CD4-positive, alpha-beta T cell (primary cell): Measurements from ENCODE around the gene CAMK4. TPM values are rescaled to one million over a fixed set of nuclear protein-coding genes. Genes with fewer than 3 reads are reported as not detected.
"Not testable (repeated sequence)": the region's sequence is repeated elsewhere in the genome, so short reads cannot be mapped to it uniquely, and the experiment has no call there.

Source experiments
- ATAC-seq: fragments of 200-7000 bp; cut with Tn5 transposase; one replicate; pipeline ENCODE4 v1.10.0; 2022; ENCODE audit warnings: mild to moderate bottlenecking; ENCODE audit not compliant: poor library complexity
- CTCF ChIA-PET: fragments of 350-600 bp; sonication (Branson Sonifier 250); formaldehyde crosslinking; loops from one replicate; lab custom pipeline; 2021; ENCODE audit warnings: antibody characterized with exemption, inconsistent platforms; lab: Charles Lee
- POLR2A ChIA-PET: fragments of 350-600 bp; sonication (Branson Sonifier 250); formaldehyde crosslinking; loops from one replicate; lab custom pipeline; 2021; ENCODE audit warnings: antibody characterized with exemption, inconsistent platforms; lab: Charles Lee
- DNase-seq, 14 experiments: peaks; one replicate each; pipeline ENCODE4 v3.0.0-alpha.2; 2013 to 2020; ENCODE audit warnings: mixed read lengths in 2 of 14
- H3K27ac ChIP-seq, 2 donors: one replicate each; pipeline versions ENCODE4 v1.5.1 to v1.7.0; 2013; ENCODE audit warnings: low read length in 2 of 2, low read depth in 1 of 2, mild to moderate bottlenecking in 1 of 2
- H3K27me3 ChIP-seq, 2 experiments: 1 replicate in 1 of 2; 2 replicates in 1 of 2; pipeline versions ENCODE4 v1.6.1 to v1.7.0; 2013; ENCODE audit warnings: low read length in 2 of 2, control low read depth in 1 of 2, mild to moderate bottlenecking in 1 of 2, moderate library complexity in 1 of 2; ENCODE audit not compliant: insufficient read depth in 2 of 2, control insufficient read depth in 1 of 2
- H3K36me3 ChIP-seq: one replicate; pipeline ENCODE4 v1.6.1; 2013; ENCODE audit warnings: low read length, control low read depth; ENCODE audit not compliant: insufficient read depth
- H3K4me1 ChIP-seq: one replicate; pipeline ENCODE4 v1.6.1; 2013; ENCODE audit warnings: low read length, control low read depth; ENCODE audit not compliant: insufficient read depth
- H3K4me3 ChIP-seq: one replicate; pipeline ENCODE4 v1.5.1; 2013; ENCODE audit warnings: mild to moderate bottlenecking, low read length, moderate library complexity
- H3K9me3 ChIP-seq, 2 experiments: 1 replicate in 1 of 2; 2 replicates in 1 of 2; pipeline versions ENCODE4 v1.6.1 to v1.7.0; 2013; ENCODE audit warnings: low read length in 2 of 2, mild to moderate bottlenecking in 2 of 2, control low read depth in 1 of 2, moderate library complexity in 1 of 2; ENCODE audit not compliant: control insufficient read depth in 1 of 2, insufficient read depth in 1 of 2
- H3K27ac Mint-ChIP-seq: one replicate; pipeline ENCODE4 v1.8.0; 2020; ENCODE audit warnings: mixed read lengths
- H3K27me3 Mint-ChIP-seq: one replicate; pipeline ENCODE4 v1.8.0; 2021; ENCODE audit warnings: mixed read lengths
- H3K36me3 Mint-ChIP-seq: one replicate; pipeline ENCODE4 v1.8.0; 2021; ENCODE audit warnings: low read depth, mixed read lengths
- H3K4me1 Mint-ChIP-seq: one replicate; pipeline ENCODE4 v1.8.0; 2021; ENCODE audit warnings: low read depth, mixed read lengths
- H3K4me3 Mint-ChIP-seq: one replicate; pipeline ENCODE4 v1.8.0; 2020; ENCODE audit warnings: mild to moderate bottlenecking, mixed read lengths
- H3K9me3 Mint-ChIP-seq: one replicate; pipeline ENCODE4 v1.8.0; 2020; ENCODE audit warnings: mixed read lengths
- CTCF ChIP-seq: fragments of 200-600 bp; IDR thresholded peaks from one replicate; pipeline ENCODE4 v1.8.0; 2022; ENCODE audit warnings: antibody characterized with exemption, mild to moderate bottlenecking
- intact Hi-C, 2 experiments: fragments of 100-400 bp; cut with DNase I in 1 of 2; cut with micrococcal nuclease in 1 of 2; formaldehyde crosslinking; loops; one replicate each; pipeline versions ENCODE4 v1.15.1 to v1.9.0; 2023 to 2025; cut with DNase I, micrococcal nuclease
- total RNA-seq, 174 experiments: library from RNA in 2 of 174; stranded (reverse) in 2 of 174; gene quantifications; one replicate each; pipeline ENCODE4 v1.2.3 and lab custom pipeline; 2021 to 2026

CAMK4 gene
- total RNA-seq, 2 experiments from 2014 or later: 202 to 225 TPM

- Histone ChIP-seq H3K9me3 (peaks cover 11% of the 10 kb centered on the region in 2 experiments), H3K36me3 (peaks cover 13% of the 10 kb centered on the region), H3K27me3 (no peaks in the 10 kb centered on the region), H3K4me1 (peaks cover 11% of the 10 kb centered on the region), H3K4me3 (no peak overlapping the region), H3K27ac (no peak overlapping the region)
- Mint-ChIP-seq H3K9me3 (peaks cover 8% of the 10 kb centered on the region), H3K4me3 (peak overlapping the region; percentile 68), H3K36me3 (peaks cover 72% of the 10 kb centered on the region), H3K27me3 (no peaks in the 10 kb centered on the region), H3K4me1 (peaks cover 59% of the 10 kb centered on the region), H3K27ac (peak overlapping the region; percentile 51)
- CTCF ChIA-PET: no interaction called here
- DNase-seq: peak in 1 of 14 experiments; percentile 10
- TF ChIP-seq CTCF: no peak
- no peak for ATAC-seq
- intact Hi-C loops: no loop called here
- POLR2A ChIA-PET: no interaction called here
Observed at GRCh38 chr5:111299067-111299481, 74.9 kb downstream of the CAMK4 start.

DNA sequence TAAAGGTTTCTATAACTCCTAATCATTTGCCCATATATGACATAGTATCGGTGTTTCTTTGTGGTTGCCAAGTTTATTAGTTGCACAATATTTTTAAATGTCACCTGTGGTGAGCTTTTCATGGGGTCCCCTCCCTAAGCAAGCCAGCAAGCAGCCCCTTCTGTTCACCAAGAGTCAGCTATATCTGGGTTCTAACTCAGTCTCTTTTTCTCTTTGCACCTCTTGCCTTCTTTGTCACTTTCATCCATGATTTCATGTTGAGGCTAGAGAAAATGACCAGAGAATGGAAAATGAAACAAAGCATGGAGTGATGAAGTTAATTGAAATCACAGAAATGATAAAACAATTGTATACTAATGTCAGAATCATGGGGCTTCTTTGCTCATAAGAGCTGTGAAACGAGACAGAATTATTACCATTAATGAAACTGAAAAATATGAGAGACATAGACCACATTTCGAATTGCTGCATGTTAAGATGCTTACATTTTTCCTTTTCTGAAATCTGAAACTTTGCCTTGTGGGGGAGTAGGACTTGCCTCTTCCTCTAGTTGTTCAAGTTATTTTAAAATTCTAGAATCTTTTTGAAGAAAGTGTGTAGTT lies 75.7 kb downstream of the CAMK4 start:
- no peaks in the 10 kb centered on the region for H3K27me3 Mint-ChIP-seq
- H3K4me3 Mint-ChIP-seq: no peak overlapping the region
- H3K36me3 ChIP-seq: peaks cover 13% of the 10 kb centered on the region
- H3K4me1 Mint-ChIP-seq: peaks cover 51% of the 10 kb centered on the region
- intact Hi-C loops: no loop called here
- peaks cover 8% of the 10 kb centered on the region for H3K9me3 Mint-ChIP-seq
- H3K4me1 ChIP-seq: peaks cover 11% of the 10 kb centered on the region
- no peak for TF ChIP-seq CTCF
- ATAC-seq: no peak
- no peak overlapping the region for H3K4me3 ChIP-seq
- no peak for DNase-seq
- peaks cover 67% of the 10 kb centered on the region for H3K36me3 Mint-ChIP-seq
- ChIA-PET POLR2A (interaction anchor here (1.2 kb wide), 1 partner anchor 70 kb away, joined by 3 read pairs; no protein-coding TSS in a partner anchor), CTCF (no interaction called here)
- H3K9me3 ChIP-seq: peaks cover 11% of the 10 kb centered on the region in 2 experiments
- H3K27ac ChIP-seq: no peak overlapping the region
- H3K27me3 ChIP-seq: no peaks in the 10 kb centered on the region
- H3K27ac Mint-ChIP-seq: no peak overlapping the region

DNA sequence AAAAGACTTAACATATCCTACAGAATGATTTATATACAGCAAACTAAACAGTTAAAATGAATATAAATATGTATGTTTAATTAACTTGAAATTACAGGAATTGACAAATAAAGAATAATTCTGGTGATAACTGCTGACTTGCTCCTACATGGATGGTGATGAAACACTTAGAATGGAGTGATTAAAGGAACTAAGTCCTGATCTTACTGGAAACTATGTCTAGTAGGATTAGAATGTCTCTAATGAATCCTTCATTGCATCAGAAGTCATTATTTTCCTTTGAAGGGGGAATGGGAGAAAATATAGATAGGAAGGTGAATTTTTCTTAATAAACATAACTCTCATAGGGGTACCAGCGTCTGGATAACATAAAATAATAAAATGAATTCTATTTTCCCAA lies 77.1 kb downstream of the CAMK4 start:
- intact Hi-C loops: no loop called here
- H3K9me3 ChIP-seq: peaks cover 11% of the 10 kb centered on the region in 2 experiments
- ATAC-seq: no peak
- Mint-ChIP-seq H3K9me3 (peaks cover 8% of the 10 kb centered on the region), H3K36me3 (peaks cover 54% of the 10 kb centered on the region), H3K4me1 (peaks cover 40% of the 10 kb centered on the region), H3K4me3 (no peak overlapping the region), H3K27me3 (no peaks in the 10 kb centered on the region), H3K27ac (no peak overlapping the region)
- peaks cover 13% of the 10 kb centered on the region for H3K36me3 ChIP-seq
- ChIA-PET POLR2A (no interaction called here), CTCF (no interaction called here)
- H3K27me3 ChIP-seq: no peaks in the 10 kb centered on the region
- H3K4me3 ChIP-seq: no peak overlapping the region
- no peak overlapping the region for H3K27ac ChIP-seq
- TF ChIP-seq CTCF: no peak
- H3K4me1 ChIP-seq: peaks cover 11% of the 10 kb centered on the region
- DNase-seq: no peak

DNA sequence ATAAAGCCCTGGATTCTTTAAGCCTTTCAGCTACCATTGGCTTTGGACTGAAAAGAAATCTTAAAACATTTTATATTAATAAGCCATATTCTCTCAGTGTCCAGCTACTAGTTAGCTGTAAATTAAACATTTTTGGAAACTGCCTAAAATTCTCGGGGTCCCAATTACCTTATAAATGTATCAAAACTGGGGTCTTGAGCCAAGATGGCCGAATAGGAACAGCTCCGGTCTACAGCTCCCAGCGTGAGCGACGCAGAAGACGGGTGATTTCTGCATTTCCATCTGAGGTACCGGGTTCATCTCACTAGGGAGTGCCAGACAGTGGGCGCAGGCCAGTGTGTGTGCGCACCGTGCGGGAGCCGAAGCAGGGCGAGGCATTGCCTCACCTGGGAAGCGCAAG lies 77.9 kb downstream of the CAMK4 start:
- POLR2A ChIA-PET, ATAC-seq, H3K27me3 Mint-ChIP-seq, H3K27ac Mint-ChIP-seq, intact Hi-C loops, H3K27me3 ChIP-seq, DNase-seq, H3K9me3 Mint-ChIP-seq, H3K4me3 Mint-ChIP-seq, CTCF ChIA-PET, H3K4me3 ChIP-seq, H3K27ac ChIP-seq: not testable (repeated sequence)
- Histone ChIP-seq H3K4me1 (peaks cover 11% of the 10 kb centered on the region), H3K9me3 (peaks cover 11% of the 10 kb centered on the region in 2 experiments), H3K36me3 (peaks cover 13% of the 10 kb centered on the region)
- peaks cover 48% of the 10 kb centered on the region for H3K36me3 Mint-ChIP-seq
- peaks cover 36% of the 10 kb centered on the region for H3K4me1 Mint-ChIP-seq
